Measurements from ENCODE around the gene AMD1.
A peak's percentile ranks its signal among the peaks of the same experiment; 100 is the strongest.

AMD1 gene

DNA sequence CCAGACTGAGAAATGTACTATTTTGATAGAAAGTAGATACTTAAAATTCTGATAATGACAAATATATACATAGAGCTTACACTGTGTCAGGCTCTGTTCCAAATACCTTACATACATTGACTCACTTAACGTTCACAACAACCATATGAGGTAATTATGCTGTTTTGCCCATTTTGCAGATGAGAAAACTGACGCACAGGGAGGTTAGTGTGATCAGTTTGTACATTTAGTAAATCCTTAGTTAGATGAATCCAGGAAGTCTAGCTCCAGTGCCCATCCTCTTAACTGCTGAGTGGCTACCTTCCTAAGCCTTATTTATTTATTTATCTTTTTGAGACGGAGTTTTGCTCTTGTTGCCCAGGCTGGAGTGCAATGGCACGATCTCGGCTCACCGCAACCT is 60.6 kb downstream of the AMD1 start:
- H3K4me3 ChIP-seq (ENCODE audit: control insufficient read depth, low read depth, low read length), result no peak overlapping the region
- no peak for DNase-seq (ENCODE audit: low read depth)
- TF ChIP-seq, protein P1, sequence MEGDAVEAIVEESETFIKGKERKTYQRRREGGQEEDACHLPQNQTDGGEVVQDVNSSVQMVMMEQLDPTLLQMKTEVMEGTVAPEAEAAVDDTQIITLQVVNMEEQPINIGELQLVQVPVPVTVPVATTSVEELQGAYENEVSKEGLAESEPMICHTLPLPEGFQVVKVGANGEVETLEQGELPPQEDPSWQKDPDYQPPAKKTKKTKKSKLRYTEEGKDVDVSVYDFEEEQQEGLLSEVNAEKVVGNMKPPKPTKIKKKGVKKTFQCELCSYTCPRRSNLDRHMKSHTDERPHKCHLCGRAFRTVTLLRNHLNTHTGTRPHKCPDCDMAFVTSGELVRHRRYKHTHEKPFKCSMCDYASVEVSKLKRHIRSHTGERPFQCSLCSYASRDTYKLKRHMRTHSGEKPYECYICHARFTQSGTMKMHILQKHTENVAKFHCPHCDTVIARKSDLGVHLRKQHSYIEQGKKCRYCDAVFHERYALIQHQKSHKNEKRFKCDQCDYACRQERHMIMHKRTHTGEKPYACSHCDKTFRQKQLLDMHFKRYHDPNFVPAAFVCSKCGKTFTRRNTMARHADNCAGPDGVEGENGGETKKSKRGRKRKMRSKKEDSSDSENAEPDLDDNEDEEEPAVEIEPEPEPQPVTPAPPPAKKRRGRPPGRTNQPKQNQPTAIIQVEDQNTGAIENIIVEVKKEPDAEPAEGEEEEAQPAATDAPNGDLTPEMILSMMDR (IDR thresholded peaks at IDR 0.05; ENCODE audit: control insufficient read depth, insufficient read depth, low read depth, low read length, missing control alignments), result no peak

DNA sequence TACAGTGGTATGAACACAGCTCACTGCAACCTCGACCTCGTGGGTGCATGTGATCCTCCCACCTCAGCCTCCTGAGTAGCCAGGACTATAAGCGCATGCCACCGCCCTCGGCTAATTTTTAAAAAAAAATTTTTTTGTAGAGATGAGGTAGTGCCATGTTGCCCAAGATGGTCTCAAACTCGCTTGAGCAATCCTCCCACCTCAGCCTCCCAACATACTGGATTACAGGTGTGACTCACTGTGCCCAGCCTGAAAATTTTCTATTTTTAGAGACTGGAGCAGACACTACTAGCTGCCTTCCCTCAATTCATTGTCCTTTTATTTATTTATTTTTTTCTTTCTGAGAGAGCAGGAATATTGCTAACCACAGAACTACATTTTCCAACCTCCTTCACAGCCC is 63.6 kb downstream of the AMD1 start:
- TF ChIP-seq, protein P1 (IDR thresholded peaks at IDR 0.05; ENCODE audit: control insufficient read depth, insufficient read depth, low read depth, low read length, missing control alignments), result no peak
- no peak for DNase-seq (ENCODE audit: low read depth)
- no peak overlapping the region for H3K4me3 ChIP-seq (ENCODE audit: control insufficient read depth, low read depth, low read length)

DNA sequence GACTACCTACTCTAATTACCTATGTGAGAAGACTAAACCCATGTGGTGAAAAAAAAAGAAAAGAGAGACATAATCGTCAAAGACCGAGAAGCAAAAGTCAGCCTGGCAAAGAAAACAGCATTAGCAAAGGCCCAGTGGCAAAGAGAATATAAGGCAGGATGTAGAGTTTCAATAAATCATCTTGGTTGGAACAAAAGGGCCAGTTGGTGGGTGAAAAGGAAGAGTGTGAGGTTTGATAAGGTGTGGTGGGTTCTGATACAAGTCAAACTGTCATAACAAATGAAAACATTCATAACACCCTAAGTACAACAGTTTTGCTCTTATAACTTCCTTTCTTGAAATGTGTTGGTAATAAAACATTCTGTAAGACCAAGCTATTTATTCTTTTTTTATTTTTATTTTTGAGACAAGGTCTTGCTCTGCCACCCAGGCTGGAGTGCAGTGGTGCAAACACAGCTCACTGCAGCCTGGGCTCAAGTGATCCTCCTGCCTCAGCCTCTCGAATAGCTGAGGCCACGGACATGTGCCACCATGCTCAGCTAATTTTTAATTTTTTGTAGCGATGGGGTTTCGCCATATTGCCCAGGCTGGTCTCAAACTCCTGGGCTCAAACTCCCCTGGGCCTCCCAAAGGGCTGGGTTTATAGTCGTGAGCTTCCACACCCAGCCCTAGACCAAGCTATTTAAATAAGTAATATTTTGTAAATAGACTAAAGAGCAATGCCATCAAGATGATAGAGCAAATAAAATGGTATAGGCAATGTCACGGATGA is 65.0 kb downstream of the AMD1 start:
- TF ChIP-seq, protein P1 (IDR thresholded peaks at IDR 0.05; ENCODE audit: control insufficient read depth, insufficient read depth, low read depth, low read length, missing control alignments), result no peak
- DNase-seq (ENCODE audit: low read depth), result no peak
- no peak overlapping the region for H3K4me3 ChIP-seq (ENCODE audit: control insufficient read depth, low read depth, low read length)

DNA sequence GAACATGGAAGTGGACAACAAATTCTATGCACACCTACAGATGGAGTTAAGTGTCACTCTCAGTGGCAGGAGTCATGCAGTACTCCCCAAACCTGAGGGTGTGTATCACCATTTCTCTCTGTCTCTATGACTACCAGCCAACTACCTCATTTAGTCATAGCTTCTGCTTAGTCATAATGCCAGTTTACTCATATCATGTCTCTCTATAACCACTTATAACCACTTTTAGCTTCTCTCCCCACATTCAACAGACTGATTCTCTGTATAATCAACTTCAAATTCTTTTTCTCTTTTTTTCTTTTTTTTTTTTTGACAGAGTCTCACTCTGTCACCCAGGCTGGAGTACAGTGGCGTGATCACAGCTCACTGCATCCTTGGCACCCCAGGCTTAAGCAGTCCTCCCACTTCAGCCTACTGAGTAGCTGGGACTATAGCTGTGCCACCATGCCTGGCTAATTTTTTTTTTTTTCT is 70.1 kb downstream of the AMD1 start:
- TF ChIP-seq, protein P1 (IDR thresholded peaks at IDR 0.05; ENCODE audit: control insufficient read depth, insufficient read depth, low read depth, low read length, missing control alignments), result no peak
- DNase-seq (ENCODE audit: low read depth), result peak; percentile 78
- H3K4me3 ChIP-seq (ENCODE audit: control insufficient read depth, low read depth, low read length), result no peak overlapping the region

Measured in AG09309 (cell line).